Osteocyte (in vitro differentiated cells): ENCODE results near the gene RECQL. TPM values are rescaled to one million over a fixed set of nuclear protein-coding genes. Genes with fewer than 3 reads are reported as not detected.

ENCODE experiments used
- DNase-seq: peaks from one replicate; pipeline ENCODE4 v3.0.0; 2021; ENCODE audit warnings: mixed read lengths; ENCODE audit not compliant: unreplicated experiment; ENCODE audit errors: extremely low spot score
- H3K27ac Mint-ChIP-seq: one replicate; pipeline ENCODE4 v1.8.0; 2021; ENCODE audit warnings: mild to moderate bottlenecking, mixed read lengths; ENCODE audit not compliant: unreplicated experiment
- H3K27me3 Mint-ChIP-seq: one replicate; pipeline ENCODE4 v1.8.0; 2021; ENCODE audit warnings: mixed read lengths; ENCODE audit not compliant: unreplicated experiment
- H3K36me3 Mint-ChIP-seq: one replicate; pipeline ENCODE4 v1.8.0; 2021; ENCODE audit warnings: mixed read lengths; ENCODE audit not compliant: unreplicated experiment
- H3K4me1 Mint-ChIP-seq: one replicate; pipeline ENCODE4 v1.8.0; 2021; ENCODE audit warnings: mixed read lengths; ENCODE audit not compliant: unreplicated experiment
- H3K4me3 Mint-ChIP-seq: one replicate; pipeline ENCODE4 v1.8.0; 2021; ENCODE audit warnings: mild to moderate bottlenecking, moderate library complexity, mixed read lengths; ENCODE audit not compliant: unreplicated experiment
- H3K9me3 Mint-ChIP-seq: one replicate; pipeline ENCODE4 v1.8.0; 2021; ENCODE audit warnings: mixed read lengths; ENCODE audit not compliant: unreplicated experiment
- CTCF ChIP-seq: fragments of 200-600 bp; sonication (generic); IDR thresholded peaks from 2 replicates; pipeline ENCODE4 v1.5.0; 2021; ENCODE audit warnings: antibody characterized with exemption, mild to moderate bottlenecking, moderate library complexity
- total RNA-seq: library from RNA; stranded (reverse); gene quantifications from 2 replicates; pipeline ENCODE4 v1.2.1, GENCODE V29; 2021

Gene RECQL
- total RNA-seq, 1 donor from 2014 or later: 40.7 TPM

GRCh38 chr12:21499765-21500164 lies 1.7 kb downstream of the RECQL start:
- peak overlapping the region; percentile 17 for H3K4me3 Mint-ChIP-seq
- H3K36me3 Mint-ChIP-seq: peaks cover 25% of the 10 kb centered on the region
- no peak for DNase-seq

GRCh38 chr12:21485998-21486397 lies 15.4 kb downstream of the RECQL start:
- no peak for DNase-seq
- H3K27ac Mint-ChIP-seq: no peak overlapping the region
- no peaks in the 10 kb centered on the region for H3K4me1 Mint-ChIP-seq
- H3K9me3 Mint-ChIP-seq: no peaks in the 10 kb centered on the region
- H3K27me3 Mint-ChIP-seq: no peaks in the 10 kb centered on the region
- TF ChIP-seq CTCF: no peak
- H3K4me3 Mint-ChIP-seq: no peak overlapping the region
- H3K36me3 Mint-ChIP-seq: peaks cover 36% of the 10 kb centered on the region

More at GRCh38 chr12:21499765-21500164, 1.7 kb downstream of the RECQL start:
- H3K4me1 Mint-ChIP-seq: peaks cover 24% of the 10 kb centered on the region
- no peaks in the 10 kb centered on the region for H3K27me3 Mint-ChIP-seq
- no peak overlapping the region for H3K27ac Mint-ChIP-seq
- H3K9me3 Mint-ChIP-seq: no peaks in the 10 kb centered on the region
- TF ChIP-seq CTCF: no peak

- no peak for TF ChIP-seq CTCF
- H3K4me1 Mint-ChIP-seq: no peaks in the 10 kb centered on the region
- no peaks in the 10 kb centered on the region for H3K27me3 Mint-ChIP-seq
- H3K9me3 Mint-ChIP-seq: no peaks in the 10 kb centered on the region
- no peak overlapping the region for H3K27ac Mint-ChIP-seq
- peaks cover 20% of the 10 kb centered on the region for H3K36me3 Mint-ChIP-seq
- no peak overlapping the region for H3K4me3 Mint-ChIP-seq
- DNase-seq: no peak
Observed at GRCh38 chr12:21483531-21483930, 17.9 kb downstream of the RECQL start.

GRCh38 chr12:21478756-21479455 lies 22.5 kb downstream of the RECQL start:
- no peak overlapping the region for H3K4me3 Mint-ChIP-seq
- no peaks in the 10 kb centered on the region for H3K27me3 Mint-ChIP-seq
- H3K36me3 Mint-ChIP-seq: peaks cover 20% of the 10 kb centered on the region
- H3K27ac Mint-ChIP-seq: no peak overlapping the region
- no peak for DNase-seq
- H3K4me1 Mint-ChIP-seq: peaks cover 10% of the 10 kb centered on the region
- no peak for TF ChIP-seq CTCF
- no peaks in the 10 kb centered on the region for H3K9me3 Mint-ChIP-seq

- Mint-ChIP-seq H3K9me3 (no peaks in the 10 kb centered on the region), H3K27ac (peak overlapping the region; percentile 60), H3K4me3 (no peak overlapping the region), H3K4me1 (peaks cover 10% of the 10 kb centered on the region), H3K36me3 (peaks cover 32% of the 10 kb centered on the region), H3K27me3 (no peaks in the 10 kb centered on the region)
- no peak for DNase-seq
- TF ChIP-seq CTCF: no peak
Observed at GRCh38 chr12:21476949-21477348, 24.5 kb downstream of the RECQL start.
